Natural killer cell treated with Interleukin-12 subunit alpha and Interleukin-12 subunit beta and Interleukin-15 and Interleukin-18, amount 100 ng/mL, for 72 hours (primary cell): Measurements from ENCODE around the gene CYP4F2. TPM values are rescaled to one million over a fixed set of nuclear protein-coding genes. Genes with fewer than 3 reads are reported as not detected.
"Not testable (repeated sequence)": the region's sequence is repeated elsewhere in the genome, so short reads cannot be mapped to it uniquely, and the experiment has no call there.

Experiments
- ATAC-seq, 2 donors: fragments of 150-1000 bp; cut with Tn5 transposase in 1 of 2; sonication (Bioruptor Pico), chemical (Tn5 transposase) in 1 of 2; 2 replicates each; pipeline ENCODE4 v1.10.0; 2021
- DNase-seq: peaks from one replicate; pipeline ENCODE4 v3.0.0; 2022; ENCODE audit warnings: low spot score
- H3K27ac Mint-ChIP-seq, 2 donors: 1 replicate in 1 of 2; 2 replicates in 1 of 2; pipeline ENCODE4 v1.8.0; 2022; ENCODE audit warnings: mixed read lengths in 2 of 2, mild to moderate bottlenecking in 1 of 2, moderate library complexity in 1 of 2
- H3K27me3 Mint-ChIP-seq, 2 donors: 1 replicate in 1 of 2; 2 replicates in 1 of 2; pipeline ENCODE4 v1.8.0; 2022; ENCODE audit warnings: mixed read lengths in 2 of 2
- H3K36me3 Mint-ChIP-seq: one replicate; pipeline ENCODE4 v1.8.0; 2022; ENCODE audit warnings: mixed read lengths
- H3K4me1 Mint-ChIP-seq, 2 donors: 1 replicate in 1 of 2; 2 replicates in 1 of 2; pipeline ENCODE4 v1.8.0; 2022; ENCODE audit warnings: low read depth in 2 of 2, mixed read lengths in 2 of 2, mild to moderate bottlenecking in 1 of 2
- H3K4me3 Mint-ChIP-seq: one replicate; pipeline ENCODE4 v1.8.0; 2022; ENCODE audit warnings: mixed read lengths
- H3K9me3 Mint-ChIP-seq: 2 replicates; pipeline ENCODE4 v1.8.0; 2022; ENCODE audit warnings: mixed read lengths
- total RNA-seq, 2 donors: library from RNA; stranded (reverse); gene quantifications; one replicate each; pipeline ENCODE4 v1.2.3, GENCODE V29; 2022

CYP4F2 gene
- total RNA-seq, 2 donors from 2014 or later: not detected

DNA sequence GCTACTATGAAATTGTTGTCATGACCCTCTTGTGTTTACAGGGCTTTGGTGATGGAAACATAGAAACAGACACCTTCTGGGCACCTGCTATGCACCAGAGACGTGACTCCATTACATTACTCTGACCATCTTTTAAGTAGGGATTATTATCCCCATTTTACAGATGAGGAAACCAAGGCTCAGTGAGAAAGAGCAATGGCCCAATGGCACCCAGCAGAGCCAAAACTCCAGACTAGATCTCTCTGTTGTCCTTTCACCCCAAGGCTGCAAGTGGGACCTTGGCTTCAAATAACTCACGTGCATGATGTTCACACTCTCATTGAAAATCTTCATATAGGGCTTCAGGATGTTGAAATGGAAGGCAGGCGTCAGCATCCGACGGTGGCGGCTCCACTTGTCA, 5.9 kb downstream of the CYP4F2 start:
- no peak overlapping the region for H3K27ac Mint-ChIP-seq
- no peaks in the 10 kb centered on the region for H3K36me3 Mint-ChIP-seq
- ATAC-seq (no peak), DNase-seq (no peak)
- no peaks in the 10 kb centered on the region for H3K4me1 Mint-ChIP-seq
- no peaks in the 10 kb centered on the region for H3K9me3 Mint-ChIP-seq
- H3K4me3 Mint-ChIP-seq: no peak overlapping the region
- peaks cover 0 to 8% of the 10 kb centered on the region in 2 donors for H3K27me3 Mint-ChIP-seq

GRCh38 chr19:15891434-15891833, 6.4 kb downstream of the CYP4F2 start:
- no peak overlapping the region for H3K27ac Mint-ChIP-seq
- DNase-seq: no peak
- H3K27me3 Mint-ChIP-seq: peaks cover 0 to 5% of the 10 kb centered on the region in 2 donors
- H3K4me3 Mint-ChIP-seq: no peak overlapping the region
- no peaks in the 10 kb centered on the region for H3K9me3 Mint-ChIP-seq
- ATAC-seq: no peak
- no peaks in the 10 kb centered on the region for H3K36me3 Mint-ChIP-seq
- no peaks in the 10 kb centered on the region for H3K4me1 Mint-ChIP-seq

DNA sequence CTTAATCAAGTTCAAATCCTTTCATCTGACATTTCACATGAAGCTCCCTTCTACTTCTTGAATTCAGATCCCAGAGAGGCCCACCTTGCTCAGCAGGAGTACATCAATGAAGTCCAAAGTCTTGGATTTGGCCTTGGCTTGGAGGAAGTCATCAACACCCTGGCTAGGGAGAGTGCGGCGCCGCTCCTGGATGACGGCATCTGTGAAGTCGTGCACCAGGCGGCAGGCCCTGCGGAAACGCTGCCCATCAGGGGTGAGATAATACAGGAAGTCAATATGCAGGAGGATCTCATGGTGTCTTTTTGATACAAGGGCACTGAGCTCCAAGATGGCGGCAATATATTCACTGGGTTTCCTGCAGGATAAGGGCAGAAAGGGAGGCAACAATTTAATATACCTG, 8.5 kb downstream of the CYP4F2 start:
- H3K27ac Mint-ChIP-seq, H3K9me3 Mint-ChIP-seq, H3K4me1 Mint-ChIP-seq, H3K36me3 Mint-ChIP-seq, DNase-seq, H3K4me3 Mint-ChIP-seq, H3K27me3 Mint-ChIP-seq, ATAC-seq: not testable (repeated sequence)

DNA sequence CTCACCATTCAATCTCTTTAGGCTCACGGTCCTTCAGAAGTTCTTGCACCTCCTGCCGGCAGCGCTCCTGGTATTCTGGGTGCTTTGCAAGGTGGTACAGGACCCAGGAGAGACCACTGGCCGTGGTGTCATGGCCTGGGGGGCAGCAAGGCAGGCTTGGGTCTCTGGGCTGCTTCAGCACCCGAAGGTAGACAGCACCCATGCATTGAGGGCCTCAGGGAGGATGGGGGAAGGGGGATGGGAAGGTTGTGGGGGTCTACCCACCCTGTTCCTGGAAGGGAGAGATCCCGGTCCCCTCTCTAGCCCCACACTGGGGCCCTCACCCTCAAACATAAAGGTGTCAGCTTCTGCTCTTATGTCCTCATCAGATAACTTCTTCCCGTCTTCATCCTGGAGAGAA, 12.0 kb downstream of the CYP4F2 start:
- H3K27me3 Mint-ChIP-seq: peaks cover 5 to 19% of the 10 kb centered on the region in 2 donors
- no peak overlapping the region for H3K27ac Mint-ChIP-seq
- no peak overlapping the region for H3K4me3 Mint-ChIP-seq
- H3K36me3 Mint-ChIP-seq: no peaks in the 10 kb centered on the region
- H3K4me1 Mint-ChIP-seq: no peaks in the 10 kb centered on the region
- no peak for DNase-seq
- peaks cover under 1% of the 10 kb centered on the region for H3K9me3 Mint-ChIP-seq
- no peak for ATAC-seq

DNA sequence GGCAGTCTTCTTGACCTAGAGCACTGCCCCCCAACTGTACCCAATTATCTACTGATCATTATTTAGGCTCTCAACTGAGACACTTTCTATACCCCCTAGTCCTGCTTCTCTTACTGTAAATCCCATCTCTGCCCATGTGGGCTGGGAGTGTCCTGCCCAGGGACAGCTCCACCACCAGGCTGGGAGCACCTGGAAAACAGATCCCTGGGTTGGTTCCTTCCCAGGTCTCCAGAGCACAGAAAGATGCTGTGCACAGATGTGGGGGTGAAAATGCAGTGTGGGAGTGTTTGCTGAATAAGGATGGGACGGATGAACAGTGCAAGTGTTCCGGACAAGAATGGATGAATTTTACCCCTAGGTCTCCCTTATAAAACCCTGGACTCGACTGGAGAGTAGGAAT, 12.7 kb downstream of the CYP4F2 start:
- peaks cover 3% of the 10 kb centered on the region for H3K9me3 Mint-ChIP-seq
- H3K36me3 Mint-ChIP-seq: no peaks in the 10 kb centered on the region
- no peak for ATAC-seq

GRCh38 chr19:15883329-15883728, 14.5 kb downstream of the CYP4F2 start:
- not testable (repeated sequence) for H3K4me3 Mint-ChIP-seq, H3K27ac Mint-ChIP-seq, H3K36me3 Mint-ChIP-seq, H3K9me3 Mint-ChIP-seq, ATAC-seq, H3K4me1 Mint-ChIP-seq, DNase-seq
- H3K27me3 Mint-ChIP-seq: peaks cover 12 to 28% of the 10 kb centered on the region in 2 donors

More for the DNA sequence above, 12.7 kb downstream of the CYP4F2 start:
- H3K4me3 Mint-ChIP-seq: no peak overlapping the region
- no peaks in the 10 kb centered on the region for H3K4me1 Mint-ChIP-seq
- H3K27ac Mint-ChIP-seq: no peak overlapping the region
- no peak for DNase-seq
- peaks cover 8 to 23% of the 10 kb centered on the region in 2 donors for H3K27me3 Mint-ChIP-seq

- Mint-ChIP-seq H3K9me3 (no peaks in the 10 kb centered on the region), H3K4me3 (no peak overlapping the region), H3K4me1 (peaks cover 7% of the 10 kb centered on the region in 2 donors), H3K36me3 (no peaks in the 10 kb centered on the region), H3K27ac (no peak overlapping the region), H3K27me3 (peaks cover 22 to 28% of the 10 kb centered on the region in 2 donors)
- ATAC-seq (no peak), DNase-seq (no peak)
These were observed 22.9 kb downstream of the CYP4F2 start for GRCh38 chr19:15874821-15875474.

GRCh38 chr19:15873771-15874170, 24.1 kb downstream of the CYP4F2 start:
- H3K4me3 Mint-ChIP-seq, DNase-seq, ATAC-seq, H3K9me3 Mint-ChIP-seq, H3K36me3 Mint-ChIP-seq, H3K27ac Mint-ChIP-seq: not testable (repeated sequence)
- H3K27me3 Mint-ChIP-seq: peaks cover 25 to 26% of the 10 kb centered on the region in 2 donors
- H3K4me1 Mint-ChIP-seq: peaks cover 11 to 13% of the 10 kb centered on the region in 2 donors

GRCh38 chr19:15871570-15871969, 26.3 kb downstream of the CYP4F2 start:
- no peak overlapping the region for H3K27ac Mint-ChIP-seq
- peak; percentile 36 to 64 for ATAC-seq
- DNase-seq: no peak

DNA sequence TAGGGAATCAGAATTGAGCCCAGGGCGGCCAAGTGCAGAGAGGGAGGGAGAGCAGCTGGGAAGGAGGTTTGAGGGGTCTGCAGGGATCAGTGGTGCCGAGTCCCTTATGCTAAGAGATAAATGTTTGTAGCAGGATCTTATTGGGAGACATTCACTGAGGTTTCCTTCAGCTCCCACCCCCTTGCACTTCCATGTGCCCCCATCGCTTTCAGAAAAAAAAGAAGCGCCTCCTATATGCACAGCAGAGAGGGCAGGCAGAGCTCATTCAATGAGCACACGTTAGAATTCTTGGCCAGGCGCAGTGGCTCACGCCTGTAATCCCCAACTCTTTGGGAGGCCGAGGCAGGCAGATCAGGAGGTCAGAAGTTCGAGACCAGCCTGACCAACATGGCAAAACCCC, 28.0 kb downstream of the CYP4F2 start:
- H3K9me3 Mint-ChIP-seq: no peaks in the 10 kb centered on the region
- peaks cover 3 to 6% of the 10 kb centered on the region in 2 donors for H3K4me1 Mint-ChIP-seq
- H3K27me3 Mint-ChIP-seq: peaks cover 11 to 13% of the 10 kb centered on the region in 2 donors
- no peaks in the 10 kb centered on the region for H3K36me3 Mint-ChIP-seq
- DNase-seq (no peak), ATAC-seq (no peak)
- H3K4me3 Mint-ChIP-seq: no peak overlapping the region
- no peak overlapping the region for H3K27ac Mint-ChIP-seq

More at GRCh38 chr19:15871570-15871969, 26.3 kb downstream of the CYP4F2 start:
- peak overlapping the region; percentile 17 for H3K4me3 Mint-ChIP-seq
- no peaks in the 10 kb centered on the region for H3K9me3 Mint-ChIP-seq
- H3K4me1 Mint-ChIP-seq: peaks cover 11 to 13% of the 10 kb centered on the region in 2 donors
- H3K27me3 Mint-ChIP-seq: peaks cover 21 to 22% of the 10 kb centered on the region in 2 donors
- no peaks in the 10 kb centered on the region for H3K36me3 Mint-ChIP-seq

DNA sequence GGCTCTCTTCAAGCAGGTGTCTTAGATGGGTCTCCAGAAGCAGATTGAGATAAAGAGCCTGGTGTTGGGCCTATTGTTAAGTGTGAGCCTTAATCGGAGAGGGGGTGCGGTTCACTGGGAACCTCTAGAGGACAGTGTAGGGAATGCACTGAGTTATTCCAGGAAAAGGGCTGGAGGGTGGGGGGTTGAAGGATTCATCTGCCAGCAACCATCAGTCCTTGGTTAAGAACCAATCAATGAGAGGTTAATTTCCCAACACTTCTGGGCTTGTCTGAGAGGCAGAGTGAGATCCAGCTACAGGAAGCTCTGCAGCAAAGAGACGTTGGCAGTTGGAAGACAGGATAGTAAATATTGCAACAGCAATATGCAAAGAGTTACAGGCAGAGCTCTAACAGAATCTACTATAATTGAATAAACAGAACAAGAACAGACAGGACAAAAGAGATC, 28.7 kb downstream of the CYP4F2 start:
- H3K27me3 Mint-ChIP-seq: peaks cover 4 to 9% of the 10 kb centered on the region in 2 donors
- H3K27ac Mint-ChIP-seq: no peak overlapping the region

DNA sequence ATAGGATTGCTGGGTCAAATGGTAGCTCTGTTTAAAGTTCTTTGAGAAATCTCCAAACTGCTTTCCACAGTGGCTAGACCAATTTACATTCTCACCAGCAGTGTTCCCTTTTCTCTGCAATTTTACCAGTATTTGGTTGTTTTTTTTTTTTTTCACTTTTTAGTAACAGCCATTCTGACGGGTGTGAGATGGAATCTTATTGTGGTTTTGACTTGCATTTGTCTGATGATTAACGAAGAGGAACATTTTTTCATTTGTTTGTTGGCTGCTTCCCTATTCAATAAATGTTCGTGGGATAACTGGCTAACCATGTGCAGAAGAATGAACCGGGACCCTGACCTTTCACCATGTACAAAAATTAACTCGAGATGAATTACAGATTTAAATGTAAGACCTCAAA, 31.2 kb downstream of the CYP4F2 start:
- peaks cover 3 to 6% of the 10 kb centered on the region in 2 donors for H3K4me1 Mint-ChIP-seq
- ATAC-seq (no peak), DNase-seq (no peak)
- no peaks in the 10 kb centered on the region for H3K9me3 Mint-ChIP-seq
- peaks cover 0 to 6% of the 10 kb centered on the region in 2 donors for H3K27me3 Mint-ChIP-seq
- H3K4me3 Mint-ChIP-seq: no peak overlapping the region
- H3K27ac Mint-ChIP-seq: no peak overlapping the region
- no peaks in the 10 kb centered on the region for H3K36me3 Mint-ChIP-seq

More for the DNA sequence above, 28.7 kb downstream of the CYP4F2 start:
- H3K4me1 Mint-ChIP-seq: peaks cover 3 to 6% of the 10 kb centered on the region in 2 donors
- DNase-seq: no peak
- H3K9me3 Mint-ChIP-seq: no peaks in the 10 kb centered on the region
- H3K4me3 Mint-ChIP-seq: no peak overlapping the region
- peak; percentile 56 to 68 for ATAC-seq
- no peaks in the 10 kb centered on the region for H3K36me3 Mint-ChIP-seq

- Mint-ChIP-seq H3K36me3 (no peaks in the 10 kb centered on the region), H3K4me1 (peaks cover 3 to 6% of the 10 kb centered on the region in 2 donors), H3K27ac (peak overlapping the region in 1 of 2 donors; percentile 48), H3K4me3 (peak overlapping the region; percentile 34), H3K27me3 (peaks cover 0 to 6% of the 10 kb centered on the region in 2 donors), H3K9me3 (no peaks in the 10 kb centered on the region)
- DNase-seq: no peak
- ATAC-seq: peak in 1 of 2 donors; percentile 20
These were observed 33.0 kb downstream of the CYP4F2 start for GRCh38 chr19:15864824-15865223.

- no peak overlapping the region for H3K27ac Mint-ChIP-seq
These were observed 34.6 kb downstream of the CYP4F2 start for GRCh38 chr19:15863272-15863671.

More at GRCh38 chr19:15863272-15863671, 34.6 kb downstream of the CYP4F2 start:
- H3K27me3 Mint-ChIP-seq: no peaks in the 10 kb centered on the region
- ATAC-seq (no peak), DNase-seq (no peak)
- no peaks in the 10 kb centered on the region for H3K9me3 Mint-ChIP-seq
- H3K4me1 Mint-ChIP-seq: no peaks in the 10 kb centered on the region
- H3K36me3 Mint-ChIP-seq: no peaks in the 10 kb centered on the region
- no peak overlapping the region for H3K4me3 Mint-ChIP-seq
